HepG2 (cell line): ENCODE results near the gene ST6GALNAC3.

Experiments
- TAF15 ChIP-seq: fragments of 200-400 bp; formaldehyde crosslinking; IDR thresholded peaks from one replicate; pipeline ENCODE4 v1.6.1; 2018; ENCODE audit warnings: mild to moderate bottlenecking, low read depth, low read length; ENCODE audit not compliant: poor library complexity, severe bottlenecking
- ZNF430 ChIP-seq: sonication (generic); formaldehyde crosslinking; IDR thresholded peaks from 2 replicates; pipeline ENCODE4 v1.9.0; 2021; ENCODE audit warnings: mild to moderate bottlenecking, missing genetic modification reagents
- TF ChIP-seq, protein P1 (sequence below): sonication (generic); formaldehyde crosslinking; IDR thresholded peaks from 2 replicates; pipeline ENCODE4 v1.5.0; 2020; ENCODE audit warnings: mild to moderate bottlenecking, missing genetic modification reagents, moderate library complexity

DNA sequence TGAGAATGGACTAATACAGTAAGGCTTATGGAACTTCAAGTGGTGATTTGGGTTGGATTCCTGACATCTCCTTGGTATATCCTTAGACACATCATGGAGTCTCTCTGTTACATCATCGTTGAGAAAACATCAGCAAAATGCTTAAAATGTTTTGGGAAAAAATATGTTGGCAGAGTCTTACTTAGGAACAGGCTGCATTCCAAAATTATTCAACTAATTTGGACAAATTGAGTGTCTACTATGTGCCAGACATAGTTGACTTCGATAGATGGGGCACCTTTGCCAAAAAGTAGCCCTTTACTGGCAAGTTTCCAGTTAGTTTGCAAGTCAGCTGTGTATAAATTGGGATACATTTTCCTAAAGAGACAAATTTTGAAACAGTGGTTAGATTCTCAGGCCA lies 539.3 kb downstream of the ST6GALNAC3 start:
- TF ChIP-seq, protein P1, sequence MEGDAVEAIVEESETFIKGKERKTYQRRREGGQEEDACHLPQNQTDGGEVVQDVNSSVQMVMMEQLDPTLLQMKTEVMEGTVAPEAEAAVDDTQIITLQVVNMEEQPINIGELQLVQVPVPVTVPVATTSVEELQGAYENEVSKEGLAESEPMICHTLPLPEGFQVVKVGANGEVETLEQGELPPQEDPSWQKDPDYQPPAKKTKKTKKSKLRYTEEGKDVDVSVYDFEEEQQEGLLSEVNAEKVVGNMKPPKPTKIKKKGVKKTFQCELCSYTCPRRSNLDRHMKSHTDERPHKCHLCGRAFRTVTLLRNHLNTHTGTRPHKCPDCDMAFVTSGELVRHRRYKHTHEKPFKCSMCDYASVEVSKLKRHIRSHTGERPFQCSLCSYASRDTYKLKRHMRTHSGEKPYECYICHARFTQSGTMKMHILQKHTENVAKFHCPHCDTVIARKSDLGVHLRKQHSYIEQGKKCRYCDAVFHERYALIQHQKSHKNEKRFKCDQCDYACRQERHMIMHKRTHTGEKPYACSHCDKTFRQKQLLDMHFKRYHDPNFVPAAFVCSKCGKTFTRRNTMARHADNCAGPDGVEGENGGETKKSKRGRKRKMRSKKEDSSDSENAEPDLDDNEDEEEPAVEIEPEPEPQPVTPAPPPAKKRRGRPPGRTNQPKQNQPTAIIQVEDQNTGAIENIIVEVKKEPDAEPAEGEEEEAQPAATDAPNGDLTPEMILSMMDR = no peak
- no peak for TF ChIP-seq ZNF430 (CRISPR knock-in tag)
- TF ChIP-seq TAF15 = no peak
